ENCODE data around the gene WASHC4.

The WASHC4 gene

DNA sequence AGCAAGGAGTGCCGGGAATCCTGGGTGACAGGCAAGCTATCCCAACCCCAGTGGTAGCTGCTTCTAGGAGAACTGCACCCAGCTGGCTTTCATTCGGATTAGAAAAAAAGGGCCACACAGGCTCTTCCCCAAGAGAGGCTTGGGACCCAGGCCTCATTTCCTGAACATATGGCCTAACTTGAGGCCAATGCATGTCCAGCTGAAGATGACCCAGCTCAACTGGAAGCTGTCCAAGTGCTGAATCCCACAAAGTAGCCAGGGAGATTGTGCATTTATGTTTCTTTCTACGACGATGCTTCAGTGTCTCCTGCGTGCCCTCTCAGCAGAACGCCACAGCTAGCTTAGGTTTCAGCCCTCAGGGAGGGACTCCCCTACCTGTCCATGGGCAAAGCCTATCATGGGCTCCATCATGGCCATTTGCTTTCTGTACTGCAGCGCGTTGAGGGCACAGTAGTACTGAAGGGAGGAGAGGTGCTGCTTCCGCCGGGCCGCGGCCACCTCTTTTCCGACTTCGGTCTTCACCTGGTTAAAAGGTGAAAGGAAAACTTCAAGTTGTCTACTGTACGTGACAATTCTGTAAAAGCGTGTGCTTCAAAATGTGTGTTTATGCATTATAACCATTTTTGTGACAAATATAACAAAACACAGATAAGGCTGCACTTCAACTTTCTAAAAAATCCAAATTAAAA is 99.3 kb downstream of the WASHC4 start:
- DNase-seq (ENCODE audit: low spot score), result no peak

DNA sequence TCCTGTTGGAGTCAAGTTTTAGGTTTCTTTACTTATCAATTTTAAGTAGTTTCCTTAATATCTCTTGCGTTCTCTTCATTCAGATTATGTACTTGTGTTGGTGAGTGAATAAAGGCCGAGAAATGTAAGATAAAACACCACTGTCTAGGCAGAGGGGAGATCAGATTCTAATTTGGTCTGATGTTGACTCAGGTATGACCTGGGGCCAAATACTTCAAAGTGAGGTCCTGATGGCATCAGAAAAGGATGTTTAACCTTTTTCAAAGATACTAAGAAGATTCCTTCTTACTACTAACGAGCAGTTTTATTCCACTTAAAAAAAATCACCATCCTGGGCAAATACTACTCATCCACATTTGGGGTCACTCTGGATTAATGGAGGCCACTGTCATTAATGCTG is 101.6 kb downstream of the WASHC4 start:
- no peak for DNase-seq (ENCODE audit: low spot score)

DNA sequence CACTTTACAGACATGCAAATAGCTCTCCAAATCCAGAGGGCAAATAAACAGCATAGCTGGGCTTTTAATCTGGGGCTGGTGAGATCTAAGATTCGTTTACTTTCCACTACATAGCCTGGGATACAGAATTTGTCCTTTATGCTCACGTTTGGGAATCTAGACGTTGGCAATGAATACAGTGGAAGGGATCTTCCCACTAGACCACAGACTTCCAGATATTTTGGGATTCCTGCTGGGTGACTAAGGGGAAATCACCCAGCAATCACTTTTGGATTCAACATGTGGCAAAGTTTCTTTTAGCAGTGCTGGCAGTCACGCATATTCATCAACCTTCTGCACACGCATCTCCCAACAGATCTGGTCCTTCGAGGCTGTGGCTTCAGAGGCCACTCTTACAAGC is 104.9 kb downstream of the WASHC4 start:
- no peak for DNase-seq (ENCODE audit: low spot score)

DNA sequence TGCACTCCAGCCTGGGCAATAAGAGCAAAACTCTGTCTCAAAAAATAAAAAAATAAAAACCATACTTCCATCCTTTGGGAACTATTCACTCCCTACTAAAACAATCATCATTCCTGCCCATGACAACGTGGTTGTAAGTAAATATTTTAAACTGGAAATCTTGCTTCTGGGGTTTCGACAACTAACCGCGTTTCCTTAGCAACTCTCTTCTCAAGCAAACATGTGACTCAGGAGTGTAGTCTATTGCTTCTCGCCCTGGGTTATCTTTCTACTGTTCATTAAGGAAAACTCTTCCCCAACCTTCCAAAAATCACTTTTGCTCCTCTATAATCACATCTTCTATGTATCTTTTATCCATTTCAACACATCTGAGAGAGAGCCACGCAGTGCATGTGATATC is 106.6 kb downstream of the WASHC4 start:
- DNase-seq (ENCODE audit: low spot score), result no peak

DNA sequence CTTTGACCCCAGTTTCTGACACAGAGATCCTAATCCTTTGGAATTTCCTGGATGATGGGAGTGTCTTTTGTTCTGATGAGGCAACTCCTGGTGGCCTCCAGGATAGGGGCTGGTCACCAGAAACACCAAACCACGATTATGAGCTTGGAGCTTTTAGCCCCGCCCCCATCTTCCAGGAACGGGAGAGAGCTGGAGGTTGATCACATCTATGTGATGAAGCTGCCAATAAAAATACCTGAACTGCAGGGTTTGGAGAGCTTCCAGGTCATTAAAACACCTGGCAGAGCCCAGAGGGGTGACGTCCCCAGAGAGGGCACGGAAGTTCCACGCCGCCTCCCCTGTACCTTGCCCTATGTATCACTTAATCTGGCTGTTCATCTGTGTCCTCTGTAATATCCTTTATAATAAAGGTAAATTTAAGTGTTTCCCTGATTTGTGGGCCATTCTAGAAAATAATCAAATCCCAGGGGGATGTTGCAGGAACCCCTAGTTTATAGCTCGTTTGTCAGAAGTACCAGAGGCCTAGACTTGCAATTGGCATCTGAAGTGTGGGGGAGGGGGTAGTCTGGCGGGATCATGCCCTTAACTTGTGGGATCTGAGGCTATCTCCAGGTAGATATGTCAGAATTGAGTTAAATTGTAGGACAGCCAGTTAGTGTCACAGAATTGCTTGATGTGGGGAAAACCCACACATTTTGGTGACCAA is 107.3 kb downstream of the WASHC4 start:
- DNase-seq (ENCODE audit: low spot score), result no peak

DNA sequence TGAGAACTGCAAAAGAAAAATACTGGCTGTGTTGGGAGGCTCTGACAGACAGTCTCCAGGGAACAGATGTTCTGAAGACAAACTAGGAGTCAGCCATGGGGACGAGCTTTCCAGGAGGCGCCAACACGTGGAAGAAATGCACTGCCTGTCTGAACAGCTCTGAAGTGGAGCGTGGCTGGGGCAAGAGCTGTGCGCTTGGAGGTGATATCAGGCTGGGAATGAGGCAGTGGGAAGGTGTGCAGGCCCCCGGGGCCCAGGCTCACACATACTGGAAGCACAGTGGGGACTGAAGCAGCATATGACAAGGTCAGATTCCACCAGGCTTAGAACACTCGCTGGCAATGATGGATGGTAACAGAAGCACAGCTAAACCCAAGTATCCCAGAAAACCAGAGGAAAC is 110.9 kb downstream of the WASHC4 start:
- DNase-seq (ENCODE audit: low spot score), result no peak
